Measurements from ENCODE around the gene ABTB1.

GRCh38 chr3:127709320-127710060, 36.7 kb downstream of the ABTB1 start:
- TF ChIP-seq JUND (IDR thresholded peaks at IDR 0.05; ENCODE audit: borderline replicate concordance, low read depth, low read length) (no peak), JUND (tag; IDR thresholded peaks at IDR 0.05; ENCODE audit: borderline replicate concordance, low read depth, low read length) (no peak), CREB1 (IDR thresholded peaks at IDR 0.05) (no peak), CREB1 (CRISPR knock-in tag; IDR thresholded peaks at IDR 0.05) (no peak), NR0B1 (IDR thresholded peaks at IDR 0.05; ENCODE audit: partially characterized antibody) (no peak), POLR2AphosphoS5 (IDR thresholded peaks at IDR 0.05; ENCODE audit: control insufficient read depth, insufficient read depth, low read depth, low read length) (no peak), RBM15 (IDR thresholded peaks at IDR 0.05; ENCODE audit: insufficient read depth, low read length) (no peak), STAG1 (CRISPR knock-in tag; IDR thresholded peaks at IDR 0.05; ENCODE audit: borderline replicate concordance) (no peak), PHF8 (IDR thresholded peaks at IDR 0.05; ENCODE audit: borderline replicate concordance, low read length) (no peak), DPF2 (IDR thresholded peaks at IDR 0.05) (no peak), RBM14 (IDR thresholded peaks at IDR 0.05; ENCODE audit: borderline replicate concordance, insufficient read depth, low read depth, low read length) (no peak)

Measured in K562 (cell line).